ENCODE measurements around the gene PIK3R6.

- TF ChIP-seq MAFG (CRISPR knock-in tag; IDR thresholded peaks at IDR 0.05) (no peak), ZBTB7A (CRISPR knock-in tag; IDR thresholded peaks at IDR 0.05) (no peak), ZBTB33 (CRISPR knock-in tag; IDR thresholded peaks at IDR 0.05) (no peak), CTCF (CRISPR knock-in tag; IDR thresholded peaks at IDR 0.05) (no peak), EZH2 (conservative IDR thresholded peaks at IDR 0.05; ENCODE audit: low read depth, low read length) (no peak), TAF1 (CRISPR knock-in tag; IDR thresholded peaks at IDR 0.05) (no peak), FOSL1 (CRISPR knock-in tag; IDR thresholded peaks at IDR 0.05; ENCODE audit: borderline replicate concordance) (no peak), IKZF1 (IDR thresholded peaks at IDR 0.05) (no peak)
These were observed 11.8 kb downstream of the PIK3R6 start for GRCh38 chr17:8855477-8856204.

Data from HepG2 (cell line).